Measurements from ENCODE around the gene TRIM66. TPM values are rescaled to one million over a fixed set of nuclear protein-coding genes. Genes with fewer than 3 reads are reported as not detected.

Gene TRIM66
- total and polyA plus RNA-seq, 2 donors (not counting 3 experiments of a cell fraction or from before 2014, with no cell fraction given) = 5.5 to 11.7 TPM

GRCh38 chr11:8719211-8719649 lies 36.8 kb upstream of the TRIM66 start:
- Histone ChIP-seq H3K9me1 (replicated peaks; ENCODE audit: control insufficient read depth, extremely low read depth, insufficient read depth, low read length) (no peaks in the 10 kb centered on the region), H3K9ac (replicated peaks; ENCODE audit: extremely low read depth, insufficient read depth, low read length) (peak overlapping the region; percentile 21), H3K9me3 (replicated peaks; ENCODE audit: control insufficient read depth, insufficient read depth, low read length) (no peaks in the 10 kb centered on the region), H3K4me1 (ENCODE audit: control insufficient read depth, extremely low read depth, insufficient read depth, low read length) (peaks cover 56% of the 10 kb centered on the region), H3K27ac (ENCODE audit: insufficient read depth, low read depth, low read length) (peak overlapping the region; percentile 85), H3K27me3 (ENCODE audit: control insufficient read depth in 2 of 2, insufficient read depth in 2 of 2, low read length in 2 of 2) (no peaks in the 10 kb centered on the region), H4K20me1 (replicated peaks; ENCODE audit: control insufficient read depth, extremely low read depth, insufficient read depth, low read length) (no peaks in the 10 kb centered on the region), H3K4me2 (ENCODE audit: insufficient read depth, low read length) (peak overlapping the region; percentile 64), H3K36me3 (ENCODE audit: control insufficient read depth in 2 of 2, extremely low read depth in 1 of 2, insufficient read depth in 2 of 2, low read length in 2 of 2) (no peaks in the 10 kb centered on the region), H3K4me3 (replicated peaks in 1 of 3; ENCODE audit: insufficient read depth in 1 of 3, low read depth in 1 of 3, low read length in 3 of 3) (no peak overlapping the region), H2AFZ (ENCODE audit: low read depth, low read length) (peak overlapping the region; percentile 56), H3K79me2 (ENCODE audit: control insufficient read depth, insufficient read depth, low read length) (no peaks in the 10 kb centered on the region)
- FAIRE-seq (peak; percentile 95), DNase-seq (ENCODE audit: low read depth, low spot score) (peak; percentile 65)
- no peak for TF ChIP-seq MYC (IDR thresholded peaks at IDR 0.05; ENCODE audit: low read depth, low read length)
- TF ChIP-seq GATA2 (IDR thresholded peaks at IDR 0.05; ENCODE audit: insufficient read depth, insufficient read length, low read depth, low read length) = peak; percentile 23
- peak; percentile 40 for TF ChIP-seq POLR2A (IDR thresholded peaks at IDR 0.05; ENCODE audit: low read depth, low read length)
- TF ChIP-seq JUN (IDR thresholded peaks at IDR 0.05; ENCODE audit: borderline replicate concordance, insufficient read depth, insufficient read length, low read depth) = peak; percentile 69
- TF ChIP-seq FOS (IDR thresholded peaks at IDR 0.05; ENCODE audit: borderline replicate concordance, insufficient read depth, low read length) = peak; percentile 94
- TF ChIP-seq, protein P1, sequence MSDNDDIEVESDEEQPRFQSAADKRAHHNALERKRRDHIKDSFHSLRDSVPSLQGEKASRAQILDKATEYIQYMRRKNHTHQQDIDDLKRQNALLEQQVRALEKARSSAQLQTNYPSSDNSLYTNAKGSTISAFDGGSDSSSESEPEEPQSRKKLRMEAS (IDR thresholded peaks at IDR 0.05; ENCODE audit: insufficient read depth, insufficient read length) = no peak
- TF ChIP-seq, protein P2, sequence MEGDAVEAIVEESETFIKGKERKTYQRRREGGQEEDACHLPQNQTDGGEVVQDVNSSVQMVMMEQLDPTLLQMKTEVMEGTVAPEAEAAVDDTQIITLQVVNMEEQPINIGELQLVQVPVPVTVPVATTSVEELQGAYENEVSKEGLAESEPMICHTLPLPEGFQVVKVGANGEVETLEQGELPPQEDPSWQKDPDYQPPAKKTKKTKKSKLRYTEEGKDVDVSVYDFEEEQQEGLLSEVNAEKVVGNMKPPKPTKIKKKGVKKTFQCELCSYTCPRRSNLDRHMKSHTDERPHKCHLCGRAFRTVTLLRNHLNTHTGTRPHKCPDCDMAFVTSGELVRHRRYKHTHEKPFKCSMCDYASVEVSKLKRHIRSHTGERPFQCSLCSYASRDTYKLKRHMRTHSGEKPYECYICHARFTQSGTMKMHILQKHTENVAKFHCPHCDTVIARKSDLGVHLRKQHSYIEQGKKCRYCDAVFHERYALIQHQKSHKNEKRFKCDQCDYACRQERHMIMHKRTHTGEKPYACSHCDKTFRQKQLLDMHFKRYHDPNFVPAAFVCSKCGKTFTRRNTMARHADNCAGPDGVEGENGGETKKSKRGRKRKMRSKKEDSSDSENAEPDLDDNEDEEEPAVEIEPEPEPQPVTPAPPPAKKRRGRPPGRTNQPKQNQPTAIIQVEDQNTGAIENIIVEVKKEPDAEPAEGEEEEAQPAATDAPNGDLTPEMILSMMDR (IDR thresholded peaks at IDR 0.05; ENCODE audit: extremely low read depth in 1 of 2, insufficient read depth in 1 of 2, low read depth in 1 of 2, low read length in 2 of 2) = no peak
- TF ChIP-seq POLR2AphosphoS5 (IDR thresholded peaks at IDR 0.05; ENCODE audit: insufficient read depth, low read depth, low read length) = peak; percentile 75
- TF ChIP-seq EZH2 (IDR thresholded peaks at IDR 0.05; ENCODE audit: borderline replicate concordance, low read depth, low read length, severe bottlenecking) = no peak
- BruUV-seq (replicated peaks) = no TSS peak
- ChIA-PET CTCF (interaction anchor here (0.9 to 2.9 kb wide), 3 partner anchors 16 to 37 kb away, joined by 3 to 8 read pairs (median 5); partner anchors contain the start of genes RPL27A and TRIM66), POLR2A (interaction anchor here (1.1 kb wide), 1 partner anchor 36 kb away, joined by 4 read pairs; the partner anchor contains the start of genes RPL27A and TRIM66)
- dilution Hi-C loops (cut with MboI; ENCODE audit: extremely low pct_ligation_motif_present, low sequenced_read_pairs) (no loop called here), intact Hi-C loops (cut with micrococcal nuclease) (loop anchor here (1.0 kb wide), 1 partner anchor 14 kb away; no protein-coding TSS in a partner anchor)

Measured in endothelial cell of umbilical vein (primary cell).